Gastrocnemius medialis (tissue), 4 donors: ENCODE results near the gene DENND5B.

ENCODE experiments used
- CTCF ChIP-seq, 5 experiments: fragments of 450-650 bp in 3 of 5; fragments of 200-600 bp in 2 of 5; sonication (generic) in 2 of 5; IDR thresholded peaks in 4 of 5; conservative IDR thresholded peaks in 1 of 5; 1 replicate in 4 of 5; 2 replicates in 1 of 5; pipeline ENCODE4 v1.5.1; 2016 to 2019; ENCODE audit warnings: antibody characterized with exemption in 5 of 5, mild to moderate bottlenecking in 3 of 5, moderate library complexity in 3 of 5
- POLR2A ChIP-seq, 2 donors: fragments of 450-650 bp; IDR thresholded peaks; one replicate each; pipeline ENCODE4 v1.6.1; 2017; ENCODE audit warnings: antibody characterized with exemption in 2 of 2, mild to moderate bottlenecking in 2 of 2, moderate library complexity in 2 of 2

DNA sequence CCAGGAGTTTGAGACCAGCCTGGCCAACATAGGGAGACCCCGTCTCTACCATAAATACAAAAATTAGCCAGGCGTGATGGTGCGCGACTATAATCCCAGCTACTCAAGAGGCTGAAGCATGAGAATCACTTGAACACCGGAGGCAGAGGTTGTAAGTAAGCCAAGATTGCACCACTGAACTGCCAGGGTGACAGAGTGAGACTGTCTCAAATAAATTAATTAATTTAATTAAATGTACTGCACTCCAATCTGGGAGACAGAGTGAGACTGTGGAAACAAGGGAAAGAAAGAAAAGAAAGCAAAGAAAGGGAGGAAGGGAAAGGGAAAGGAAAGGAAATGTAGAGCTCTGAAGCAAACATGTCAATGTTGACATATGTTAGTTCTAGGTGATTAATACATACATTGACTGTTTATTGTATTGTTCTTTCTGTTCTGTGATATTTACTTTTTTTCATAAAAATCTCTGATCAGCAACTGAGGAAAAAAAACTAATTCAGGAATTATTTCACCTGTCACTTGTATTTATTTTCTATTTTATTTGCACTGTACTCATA is 99.6 kb downstream of the DENND5B start:
- no peak for TF ChIP-seq POLR2A (IDR thresholded peaks at IDR 0.05)
- TF ChIP-seq CTCF (IDR thresholded peaks at IDR 0.05 in 4 of 5, conservative IDR thresholded peaks at IDR 0.05 in 1 of 5), result no peak
